ENCODE measurements around the gene SLC16A2. TPM values are rescaled to one million over a fixed set of nuclear protein-coding genes. Genes with fewer than 3 reads are reported as not detected.

Gene SLC16A2
- total and polyA plus RNA-seq, 2 donors, result 12.2 to 16.1 TPM

DNA sequence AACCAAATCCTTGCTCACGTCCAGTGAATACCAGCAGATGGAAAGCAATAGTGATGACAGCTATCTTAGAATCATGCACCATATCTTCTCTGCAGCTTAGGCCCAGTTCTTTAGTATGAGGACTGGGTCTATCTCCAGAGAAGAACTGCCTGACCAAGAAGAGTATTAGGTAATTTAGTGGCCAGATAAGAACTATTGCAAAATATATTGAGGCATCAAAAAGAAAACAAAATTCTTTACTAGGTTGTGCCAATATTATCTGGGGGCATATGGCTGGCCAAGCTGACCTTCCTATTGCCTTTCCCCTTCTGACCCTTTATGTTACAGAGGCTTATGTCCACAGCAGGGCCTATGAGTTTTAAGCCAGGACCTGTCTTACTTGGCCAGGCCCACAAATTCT is 101.9 kb downstream of the SLC16A2 start:
- no peak for DNase-seq (ENCODE audit: extremely low spot score)
- Histone ChIP-seq H3K27ac (ENCODE audit: low read depth) (no peak overlapping the region), H3K4me3 (ENCODE audit: low read depth, low read length) (no peak overlapping the region), H3K4me1 (ENCODE audit: insufficient read depth) (no peaks in the 10 kb centered on the region), H3K36me3 (ENCODE audit: insufficient read depth) (no peaks in the 10 kb centered on the region)
- WGBS, result 71% methylated on average over 1 of the region's 1 CpG

DNA sequence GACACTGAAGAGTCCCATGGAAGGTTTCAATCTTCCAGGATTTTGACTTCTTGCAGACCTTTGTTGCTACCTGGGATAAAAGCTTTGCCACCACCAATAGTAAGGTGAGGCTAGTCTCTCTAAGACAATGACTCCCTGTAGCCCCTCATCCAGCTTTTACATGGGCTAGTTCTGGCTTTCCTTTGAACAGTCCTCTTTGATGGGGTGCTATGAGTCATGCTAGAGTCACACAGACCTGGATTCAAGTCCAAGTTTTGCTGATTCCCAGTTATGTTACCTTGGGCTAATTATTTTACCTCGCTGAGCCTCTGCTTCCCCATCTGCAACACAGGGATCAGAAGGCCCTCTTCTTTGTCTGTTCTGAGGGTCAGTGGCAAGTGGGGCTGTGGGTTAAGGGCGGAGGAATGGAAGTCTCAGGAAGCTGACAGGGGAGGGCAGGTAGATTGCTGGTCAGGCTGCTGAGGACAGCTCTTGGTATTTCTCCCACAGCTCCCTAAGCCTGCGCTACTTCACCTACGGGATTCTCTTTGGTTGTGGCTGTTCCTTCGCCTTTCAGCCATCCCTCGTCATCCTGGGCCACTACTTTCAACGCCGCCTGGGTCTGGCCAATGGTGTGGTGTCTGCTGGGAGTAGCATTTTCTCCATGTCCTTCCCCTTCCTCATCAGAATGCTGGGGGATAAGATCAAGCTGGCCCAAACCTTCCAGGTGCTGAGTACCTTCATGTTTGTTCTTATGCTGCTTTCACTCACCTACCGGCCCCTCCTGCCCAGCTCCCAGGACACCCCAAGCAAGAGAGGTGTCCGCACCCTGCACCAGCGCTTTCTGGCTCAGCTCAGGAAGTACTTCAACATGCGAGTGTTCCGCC is 102.8 kb downstream of the SLC16A2 start:
- H3K4me1 ChIP-seq (ENCODE audit: insufficient read depth), result no peaks in the 10 kb centered on the region
- no peak overlapping the region for H3K27ac ChIP-seq (ENCODE audit: low read depth)
- WGBS, result 98% methylated on average over 13 of the region's 13 CpGs
- H3K36me3 ChIP-seq (ENCODE audit: insufficient read depth), result no peaks in the 10 kb centered on the region
- no peak overlapping the region for H3K4me3 ChIP-seq (ENCODE audit: low read depth, low read length)
- no peak for DNase-seq (ENCODE audit: extremely low spot score)

DNA sequence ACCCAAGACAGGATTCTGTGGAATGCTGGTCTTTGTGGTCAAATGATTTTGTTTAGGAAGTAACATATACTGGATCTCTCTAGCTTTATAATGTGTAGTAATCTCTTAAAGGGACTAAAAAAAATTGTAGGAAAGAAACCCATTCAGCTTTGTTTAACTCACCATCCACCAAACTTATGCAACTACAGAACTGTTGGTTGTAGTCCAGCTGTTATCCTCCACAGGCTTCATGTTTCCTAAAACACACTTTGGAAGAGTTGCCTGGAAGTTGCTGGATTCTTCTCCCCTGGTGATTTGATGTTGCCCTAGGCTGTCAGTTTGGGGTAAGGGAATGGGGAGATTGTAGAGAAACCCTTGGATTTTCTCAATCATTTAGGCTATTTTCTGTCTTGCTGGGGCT is 103.8 kb downstream of the SLC16A2 start:
- no peaks in the 10 kb centered on the region for H3K36me3 ChIP-seq (ENCODE audit: insufficient read depth)
- no peaks in the 10 kb centered on the region for H3K4me1 ChIP-seq (ENCODE audit: insufficient read depth)
- no peak overlapping the region for H3K27ac ChIP-seq (ENCODE audit: low read depth)
- DNase-seq (ENCODE audit: extremely low spot score), result no peak
- no peak overlapping the region for H3K4me3 ChIP-seq (ENCODE audit: low read depth, low read length)

DNA sequence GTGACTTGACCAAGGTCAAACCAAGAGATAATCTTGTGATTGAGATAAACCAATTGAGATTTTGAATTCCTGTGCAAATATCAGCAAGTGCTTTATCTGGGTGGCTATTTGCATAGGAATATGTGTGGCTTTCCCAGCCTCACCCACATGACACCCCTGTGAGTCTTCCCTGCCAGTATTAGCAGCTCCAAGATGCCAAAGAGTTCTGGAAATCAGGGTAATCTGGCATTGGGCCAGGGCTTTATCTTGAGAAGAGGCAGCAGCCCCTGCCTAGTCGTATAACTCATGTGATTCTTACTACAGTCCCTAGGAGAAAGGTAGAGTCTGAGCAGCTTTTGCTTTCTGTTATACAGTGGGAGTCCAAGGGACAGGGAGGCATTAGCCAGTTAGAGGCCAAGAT is 105.5 kb downstream of the SLC16A2 start:
- H3K36me3 ChIP-seq (ENCODE audit: insufficient read depth), result no peaks in the 10 kb centered on the region
- no peaks in the 10 kb centered on the region for H3K4me1 ChIP-seq (ENCODE audit: insufficient read depth)
- no peak overlapping the region for H3K27ac ChIP-seq (ENCODE audit: low read depth)
- H3K4me3 ChIP-seq (ENCODE audit: low read depth, low read length), result no peak overlapping the region
- 16% methylated on average over 1 of the region's 1 CpG for WGBS
- no peak for DNase-seq (ENCODE audit: extremely low spot score)

DNA sequence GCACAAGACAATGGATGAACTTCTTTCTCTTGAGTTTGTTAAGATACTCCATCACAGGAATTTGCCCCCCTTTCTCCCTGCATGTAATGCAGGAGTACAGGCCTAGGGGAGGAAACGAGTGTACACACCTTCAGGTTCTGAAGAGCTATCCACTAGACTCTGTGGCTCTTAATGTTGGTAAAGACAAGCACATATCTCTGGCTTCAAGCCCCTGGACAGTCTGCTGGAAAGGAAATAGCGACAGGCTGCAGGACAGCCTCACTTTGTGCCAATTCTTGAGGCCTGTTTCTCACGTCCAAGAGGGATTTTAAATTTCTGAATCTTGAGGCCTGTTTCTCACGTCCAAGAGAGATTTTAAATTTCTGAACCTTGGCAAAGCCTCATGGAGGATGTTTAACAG is 106.1 kb downstream of the SLC16A2 start:
- no peak for DNase-seq (ENCODE audit: extremely low spot score)
- Histone ChIP-seq H3K36me3 (ENCODE audit: insufficient read depth) (no peaks in the 10 kb centered on the region), H3K4me1 (ENCODE audit: insufficient read depth) (no peaks in the 10 kb centered on the region), H3K27ac (ENCODE audit: low read depth) (no peak overlapping the region), H3K4me3 (ENCODE audit: low read depth, low read length) (no peak overlapping the region)
- WGBS, result 29% methylated on average over 4 of the region's 4 CpGs

DNA sequence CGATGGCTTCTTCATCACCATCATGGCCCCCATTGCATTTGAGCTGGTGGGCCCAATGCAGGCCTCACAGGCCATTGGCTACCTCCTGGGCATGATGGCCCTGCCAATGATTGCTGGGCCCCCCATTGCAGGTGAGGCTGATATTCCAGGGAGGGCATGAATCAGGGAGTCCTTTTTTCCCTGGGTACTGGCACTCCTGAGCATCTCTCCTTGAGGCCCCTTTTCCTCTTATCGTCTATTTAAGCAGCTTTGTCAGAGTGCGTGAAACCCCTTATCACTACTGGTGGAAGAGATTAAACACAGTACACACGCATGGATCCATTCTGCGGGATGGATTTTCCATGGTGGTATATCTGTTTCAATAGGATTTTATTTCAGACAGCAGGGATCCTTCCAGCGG is 108.0 kb downstream of the SLC16A2 start:
- WGBS, result 89% methylated on average over 6 of the region's 6 CpGs
- Histone ChIP-seq H3K4me3 (ENCODE audit: low read depth, low read length) (no peak overlapping the region), H3K27ac (ENCODE audit: low read depth) (no peak overlapping the region), H3K4me1 (ENCODE audit: insufficient read depth) (no peaks in the 10 kb centered on the region), H3K36me3 (ENCODE audit: insufficient read depth) (no peaks in the 10 kb centered on the region)
- DNase-seq (ENCODE audit: extremely low spot score), result no peak

DNA sequence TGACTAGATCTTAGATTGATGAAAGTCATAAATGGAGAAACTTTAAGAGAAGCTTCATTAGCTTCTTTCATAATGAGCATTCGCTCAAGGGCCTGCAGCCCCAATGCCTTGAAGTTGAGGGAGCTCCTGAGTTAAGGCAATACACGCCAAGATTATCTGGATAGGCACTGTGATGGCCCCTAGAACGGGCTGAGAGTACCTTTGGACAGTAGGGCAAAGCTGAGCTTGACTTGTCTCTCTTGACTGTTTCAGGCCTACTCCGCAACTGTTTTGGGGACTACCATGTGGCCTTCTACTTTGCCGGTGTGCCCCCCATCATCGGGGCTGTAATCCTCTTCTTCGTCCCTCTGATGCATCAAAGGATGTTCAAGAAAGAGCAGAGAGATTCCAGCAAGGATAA is 109.8 kb downstream of the SLC16A2 start:
- Histone ChIP-seq H3K4me3 (ENCODE audit: low read depth, low read length) (no peak overlapping the region), H3K4me1 (ENCODE audit: insufficient read depth) (no peaks in the 10 kb centered on the region), H3K27ac (ENCODE audit: low read depth) (no peak overlapping the region), H3K36me3 (ENCODE audit: insufficient read depth) (no peaks in the 10 kb centered on the region)
- WGBS, result 97% methylated on average over 7 of the region's 7 CpGs
- no peak for DNase-seq (ENCODE audit: extremely low spot score)

DNA sequence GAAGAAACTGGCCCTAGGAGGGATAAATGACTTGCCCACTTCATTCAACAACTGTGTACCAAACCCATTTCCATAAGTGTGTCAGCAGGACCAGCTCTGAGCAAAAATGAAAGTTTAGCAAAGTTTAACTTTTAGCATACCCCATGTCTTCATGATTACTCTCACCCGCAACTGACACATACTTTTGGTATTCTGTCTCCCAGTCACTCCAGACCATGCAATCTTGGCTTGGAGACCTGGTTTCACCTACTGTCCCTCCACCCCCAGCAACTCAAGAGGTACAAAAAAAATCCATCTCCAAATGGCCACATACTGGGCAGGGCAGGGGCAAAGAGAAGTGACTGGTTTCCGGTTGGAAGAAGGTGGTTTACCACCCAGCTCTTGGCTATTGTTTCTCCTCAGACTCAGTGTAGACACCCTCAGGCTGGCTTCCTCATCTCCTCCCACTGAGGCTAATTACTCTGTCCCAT is 113.3 kb downstream of the SLC16A2 start:
- Histone ChIP-seq H3K27ac (ENCODE audit: low read depth) (no peak overlapping the region), H3K4me1 (ENCODE audit: insufficient read depth) (no peaks in the 10 kb centered on the region), H3K4me3 (ENCODE audit: low read depth, low read length) (no peak overlapping the region), H3K36me3 (ENCODE audit: insufficient read depth) (no peaks in the 10 kb centered on the region)
- DNase-seq (ENCODE audit: extremely low spot score), result no peak
- WGBS, result 89% methylated on average over 2 of the region's 2 CpGs

DNA sequence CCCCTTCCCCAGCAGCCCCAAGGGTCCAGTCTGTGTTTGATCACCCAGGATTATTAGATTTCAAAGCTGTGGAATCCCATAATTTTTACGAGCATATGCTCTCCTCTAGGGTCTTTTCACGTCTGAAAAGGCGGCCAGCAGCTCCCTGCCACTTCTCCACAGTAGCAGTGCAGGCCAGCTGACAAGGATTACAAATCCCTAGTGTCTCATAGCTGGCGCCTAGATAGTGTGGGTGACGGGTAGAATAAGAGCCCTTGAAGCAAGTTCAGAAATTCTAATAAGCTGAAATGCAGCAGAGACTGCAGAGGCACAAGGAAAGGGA is 113.8 kb downstream of the SLC16A2 start:
- 19% methylated on average over 5 of the region's 5 CpGs for WGBS
- no peaks in the 10 kb centered on the region for H3K4me1 ChIP-seq (ENCODE audit: insufficient read depth)
- H3K4me3 ChIP-seq (ENCODE audit: low read depth, low read length), result no peak overlapping the region
- no peak overlapping the region for H3K27ac ChIP-seq (ENCODE audit: low read depth)
- no peak for DNase-seq (ENCODE audit: extremely low spot score)
- H3K36me3 ChIP-seq (ENCODE audit: insufficient read depth), result no peaks in the 10 kb centered on the region

DNA sequence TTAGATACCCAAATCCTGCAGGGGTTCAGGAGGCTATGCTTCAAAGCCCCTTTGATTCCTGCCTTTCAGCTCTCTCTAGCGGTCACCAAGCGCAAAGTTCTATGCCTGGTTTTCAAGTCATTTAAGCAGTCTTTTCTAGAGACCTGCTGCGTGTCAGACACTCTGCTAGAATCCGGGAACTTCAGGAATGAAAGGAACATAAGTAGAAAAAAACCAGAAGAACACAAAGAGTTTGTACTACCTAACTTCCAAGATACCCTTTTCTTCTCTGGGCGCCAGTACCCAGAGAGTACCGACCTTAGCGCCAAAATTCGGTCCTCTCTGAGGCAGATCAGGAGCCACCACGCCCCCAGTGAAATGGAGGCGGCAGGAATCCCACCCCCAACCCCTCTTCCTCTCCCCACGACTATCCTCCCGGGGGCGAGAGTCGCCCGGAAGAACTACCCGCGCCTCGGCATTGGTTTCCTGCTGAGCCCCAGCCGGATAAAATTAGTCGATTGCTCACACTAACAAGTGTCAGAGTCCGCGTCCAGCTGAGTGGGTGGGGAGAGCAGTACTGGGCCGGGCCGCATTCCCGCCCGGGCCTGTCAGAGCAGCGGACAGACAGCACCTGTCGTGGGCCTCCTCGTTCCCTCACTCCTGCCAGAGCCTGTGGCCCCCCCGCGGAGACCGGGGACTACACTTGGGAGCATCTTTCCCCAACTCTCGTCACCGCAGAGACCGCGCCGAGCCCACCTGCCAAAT is 114.3 kb downstream of the SLC16A2 start:
- Histone ChIP-seq H3K27ac (ENCODE audit: low read depth) (peak overlapping the region; percentile 67), H3K4me3 (ENCODE audit: low read depth, low read length) (peak overlapping the region; percentile 43), H3K36me3 (ENCODE audit: insufficient read depth) (no peaks in the 10 kb centered on the region), H3K4me1 (ENCODE audit: insufficient read depth) (no peaks in the 10 kb centered on the region)
- under 1% methylated on average over 37 of the region's 37 CpGs for WGBS
- peak; percentile 46 for DNase-seq (ENCODE audit: extremely low spot score)

DNA sequence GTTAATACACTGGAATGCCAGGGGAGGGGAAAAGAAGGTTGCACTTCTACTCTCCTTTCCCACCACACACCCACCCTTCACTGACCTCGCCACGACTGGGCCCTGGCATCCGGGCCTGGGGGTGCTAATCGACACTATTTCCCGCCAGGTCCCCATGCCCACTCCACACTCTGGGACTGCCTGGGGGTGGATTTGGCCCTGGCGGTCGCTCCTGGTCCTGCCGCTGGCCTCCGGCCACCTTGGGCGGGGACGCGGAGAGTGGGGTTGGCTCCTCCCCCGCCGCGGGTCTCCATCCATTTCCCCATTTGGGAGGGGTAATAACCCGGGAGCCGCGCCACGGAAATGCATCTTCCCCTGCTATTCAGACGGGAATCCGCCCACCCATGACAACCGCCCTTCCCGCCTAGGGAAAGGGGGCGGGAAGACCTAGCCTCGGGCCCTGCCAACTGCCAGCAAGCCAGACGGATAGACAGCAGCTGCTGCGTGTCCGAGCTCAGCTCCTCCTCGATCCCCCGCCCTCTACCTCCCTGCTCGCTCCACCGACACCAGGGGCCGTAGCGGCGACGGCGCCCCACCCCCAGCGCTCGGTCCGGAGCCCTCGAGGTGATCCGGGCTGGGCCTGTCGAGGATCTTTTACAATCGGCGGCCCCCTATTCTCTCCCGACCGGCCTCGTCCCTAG is 115.0 kb downstream of the SLC16A2 start:
- peak; percentile 66 for DNase-seq (ENCODE audit: extremely low spot score)
- Histone ChIP-seq H3K4me3 (ENCODE audit: low read depth, low read length) (peak overlapping the region; percentile 43), H3K4me1 (ENCODE audit: insufficient read depth) (no peaks in the 10 kb centered on the region), H3K27ac (ENCODE audit: low read depth) (peak overlapping the region; percentile 67), H3K36me3 (ENCODE audit: insufficient read depth) (no peaks in the 10 kb centered on the region)
- 0% methylated on average over 48 of the region's 48 CpGs for WGBS

DNA sequence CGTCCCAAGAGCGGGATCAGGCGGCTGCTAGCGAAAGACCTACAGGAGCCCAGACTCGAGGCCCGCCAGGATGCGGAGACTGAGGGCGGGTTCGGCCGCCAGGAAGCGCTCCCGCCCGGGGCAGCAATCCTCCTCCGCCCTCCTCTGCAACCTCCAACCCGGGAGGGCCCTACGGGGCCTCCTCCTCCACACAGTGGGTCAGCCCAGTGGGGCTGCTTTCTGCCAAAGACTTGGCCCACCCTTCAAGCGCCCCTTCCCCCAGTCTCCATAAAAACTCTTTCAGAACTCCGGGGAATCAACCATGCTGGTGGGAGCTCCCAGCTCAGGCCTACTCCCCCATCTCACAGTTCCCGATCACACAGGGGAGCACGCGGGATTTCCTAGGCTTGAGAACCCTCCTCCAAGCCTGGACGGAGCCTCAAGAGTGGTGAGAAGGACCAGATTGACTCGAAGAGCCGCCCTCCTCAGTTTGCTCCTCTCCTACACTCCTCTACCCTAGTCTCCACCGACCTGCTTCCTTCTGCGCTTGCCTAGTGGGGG is 115.6 kb downstream of the SLC16A2 start:
- H3K4me1 ChIP-seq (ENCODE audit: insufficient read depth), result no peaks in the 10 kb centered on the region
- no peaks in the 10 kb centered on the region for H3K36me3 ChIP-seq (ENCODE audit: insufficient read depth)
- peak overlapping the region; percentile 43 for H3K4me3 ChIP-seq (ENCODE audit: low read depth, low read length)
- 7% methylated on average over 26 of the region's 26 CpGs for WGBS
- DNase-seq (ENCODE audit: extremely low spot score), result peak; percentile 59
- H3K27ac ChIP-seq (ENCODE audit: low read depth), result peak overlapping the region; percentile 67

DNA sequence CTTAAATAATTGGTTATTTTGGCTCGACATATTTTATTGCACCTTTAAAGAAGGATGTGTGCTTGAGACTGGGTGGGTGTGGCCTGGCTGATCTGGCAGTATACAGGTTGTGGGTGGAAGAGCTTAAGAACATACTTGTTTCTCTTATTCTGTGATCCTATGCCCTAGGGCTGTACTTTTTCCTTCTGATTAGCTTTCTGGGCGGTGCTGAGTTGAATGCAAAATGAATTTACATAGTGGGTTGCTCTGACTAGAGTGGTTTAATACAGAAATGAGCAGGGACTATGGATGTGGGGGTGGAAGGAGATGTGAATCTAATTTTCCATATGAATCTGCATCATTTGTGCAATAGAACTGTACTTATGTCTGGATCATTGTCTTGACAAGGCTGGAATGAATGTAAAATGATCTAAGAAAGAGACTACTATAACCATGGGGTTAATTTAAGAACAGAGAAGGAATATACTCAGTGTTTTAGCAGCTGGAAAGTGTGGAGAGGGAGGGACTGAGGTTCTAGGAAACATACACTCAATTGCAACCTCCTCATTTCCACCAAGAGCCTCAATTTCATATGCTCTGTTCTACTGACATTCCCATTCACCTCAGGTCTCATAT is 119.4 kb downstream of the SLC16A2 start:
- Histone ChIP-seq H3K27ac (ENCODE audit: low read depth) (no peak overlapping the region), H3K4me1 (ENCODE audit: insufficient read depth) (no peaks in the 10 kb centered on the region), H3K36me3 (ENCODE audit: insufficient read depth) (no peaks in the 10 kb centered on the region), H3K4me3 (ENCODE audit: low read depth, low read length) (no peak overlapping the region)
- no peak for DNase-seq (ENCODE audit: extremely low spot score)
- WGBS, result 81% methylated on average over 2 of the region's 2 CpGs
